ENCODE data around the gene RAPGEF5.

Gene RAPGEF5

DNA sequence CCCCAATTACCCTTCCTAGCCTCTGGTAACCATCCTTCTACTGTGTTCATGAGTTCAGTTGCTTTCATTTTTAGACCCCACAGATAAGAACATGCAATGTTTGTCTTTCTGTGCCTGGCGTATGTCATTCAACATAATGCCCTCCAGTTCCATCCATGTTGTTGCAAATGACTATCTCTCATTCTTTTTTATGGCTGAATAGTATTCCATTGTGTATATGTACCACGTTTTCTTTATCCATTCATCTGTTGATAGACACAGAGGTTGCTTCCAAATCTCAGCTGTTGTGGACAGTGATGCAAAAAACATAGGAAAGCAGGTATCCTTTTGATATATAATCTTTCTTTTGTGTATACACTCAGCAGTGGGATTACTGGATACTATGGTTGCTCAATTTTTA lies 51.2 kb downstream of the RAPGEF5 start:
- no peak for DNase-seq (ENCODE audit: low spot score)

DNA sequence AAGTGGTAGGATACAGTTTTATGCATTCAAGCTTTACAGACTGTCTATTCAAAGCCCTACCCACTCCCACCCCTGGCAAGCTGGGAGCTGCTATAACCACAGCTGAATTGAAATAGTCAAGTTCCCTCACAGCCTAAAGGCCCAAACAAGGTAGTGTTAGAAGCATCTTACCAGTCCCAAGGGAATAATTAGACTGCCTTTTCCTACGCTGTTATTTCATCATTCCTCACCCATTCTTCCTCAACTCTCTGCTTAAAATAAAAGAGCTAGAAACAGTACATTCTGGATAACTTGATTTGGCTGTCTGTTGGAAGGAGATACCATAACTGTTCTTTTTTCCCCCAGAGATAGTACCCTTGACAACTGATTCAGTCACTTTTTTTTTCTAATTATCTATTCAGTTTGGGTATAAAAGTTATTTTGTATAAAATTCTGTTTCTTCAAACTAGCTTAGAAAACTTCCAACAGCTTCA lies 54.0 kb downstream of the RAPGEF5 start:
- no peak for DNase-seq (ENCODE audit: low spot score)

DNA sequence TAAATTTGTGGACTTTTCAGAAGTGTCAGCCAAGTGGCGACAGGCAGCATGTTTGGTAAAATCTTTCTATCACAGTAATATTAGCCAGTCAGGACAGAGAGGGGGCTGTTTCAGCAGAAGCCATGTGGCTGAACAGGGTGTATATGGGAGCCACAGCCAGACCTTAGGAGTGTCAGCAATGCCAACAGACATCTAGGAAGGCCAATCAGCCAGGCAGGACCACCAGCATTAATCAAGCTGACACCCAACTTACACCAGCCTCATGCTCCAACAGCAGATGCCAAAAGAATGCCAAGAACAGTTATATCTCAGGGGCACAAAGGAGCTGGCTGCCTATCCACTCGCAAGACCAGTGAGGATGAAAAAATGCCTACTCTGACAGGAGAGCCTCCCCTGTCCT lies 54.8 kb downstream of the RAPGEF5 start:
- no peak for DNase-seq (ENCODE audit: low spot score)

DNA sequence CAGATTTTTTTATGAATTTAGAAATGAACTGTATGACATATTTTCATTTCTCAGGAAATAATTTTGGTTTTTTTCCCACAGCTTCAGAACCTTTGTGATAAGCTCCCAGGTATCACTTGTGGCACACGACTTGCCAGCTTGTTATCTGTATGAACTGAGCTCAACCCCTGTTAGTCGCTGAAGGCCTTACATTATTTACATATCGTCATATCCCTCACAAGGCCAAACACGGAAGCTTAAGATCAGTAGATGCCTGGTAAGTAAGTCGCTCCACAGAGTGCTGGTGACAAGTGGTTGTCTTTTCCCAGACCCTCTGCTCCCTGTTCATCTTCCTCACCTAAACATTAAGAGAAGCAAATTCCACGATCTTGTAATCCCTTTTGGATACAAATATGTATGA lies 55.2 kb downstream of the RAPGEF5 start:
- no peak for DNase-seq (ENCODE audit: low spot score)

DNA sequence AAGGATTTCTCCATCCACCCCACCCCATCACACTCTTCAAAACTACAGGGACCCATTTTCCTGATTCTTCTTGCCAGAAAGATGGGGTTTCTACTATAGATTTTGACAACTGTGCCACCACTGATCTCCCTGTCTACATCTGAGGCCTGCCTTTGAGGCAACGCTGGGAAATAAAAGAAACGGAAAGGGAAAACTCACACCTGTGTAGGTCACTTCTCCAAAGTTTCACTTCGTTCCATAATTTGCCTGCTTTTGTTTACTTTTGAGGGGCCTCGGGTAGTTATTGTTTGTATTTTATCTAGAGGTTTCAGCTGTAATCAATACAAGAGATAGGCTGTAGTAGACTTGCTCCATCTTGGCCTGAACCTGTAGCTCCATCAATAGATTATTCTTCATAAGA lies 56.1 kb downstream of the RAPGEF5 start:
- no peak for DNase-seq (ENCODE audit: low spot score)

DNA sequence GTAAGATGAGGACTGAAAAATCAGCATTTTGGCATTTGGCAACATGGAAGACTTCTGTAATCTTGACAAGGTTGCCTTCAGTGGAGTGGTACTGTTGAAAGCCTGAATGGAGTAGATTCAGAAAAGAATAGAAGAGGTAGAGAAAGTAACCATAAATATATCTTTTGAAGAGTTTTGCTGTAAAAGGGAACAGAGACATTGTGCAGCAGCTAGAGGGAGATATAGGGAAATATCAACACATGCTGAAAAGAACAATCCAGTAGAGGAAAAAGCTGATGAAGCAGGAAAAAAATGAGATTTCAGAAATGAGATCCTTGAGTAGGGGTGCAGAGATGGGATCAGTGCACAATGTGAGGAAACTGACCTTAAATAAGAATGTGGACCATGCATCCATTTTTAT lies 60.0 kb downstream of the RAPGEF5 start:
- no peak for DNase-seq (ENCODE audit: low spot score)

DNA sequence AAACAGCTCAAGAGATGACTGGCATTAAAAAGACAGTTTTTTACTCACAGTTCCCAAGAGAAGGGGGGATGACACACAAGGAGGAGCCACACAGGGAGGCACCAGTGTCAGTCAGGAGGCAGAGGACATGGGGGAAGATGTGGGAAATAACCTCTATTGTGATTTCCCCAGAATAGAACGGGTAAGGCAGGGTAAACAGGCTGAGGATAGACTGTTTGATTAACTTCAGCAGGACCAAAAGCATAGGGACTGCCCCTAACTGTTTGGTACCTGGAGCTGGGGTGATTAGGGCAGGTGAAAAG lies 60.7 kb downstream of the RAPGEF5 start:
- DNase-seq (ENCODE audit: low spot score), result no peak

DNA sequence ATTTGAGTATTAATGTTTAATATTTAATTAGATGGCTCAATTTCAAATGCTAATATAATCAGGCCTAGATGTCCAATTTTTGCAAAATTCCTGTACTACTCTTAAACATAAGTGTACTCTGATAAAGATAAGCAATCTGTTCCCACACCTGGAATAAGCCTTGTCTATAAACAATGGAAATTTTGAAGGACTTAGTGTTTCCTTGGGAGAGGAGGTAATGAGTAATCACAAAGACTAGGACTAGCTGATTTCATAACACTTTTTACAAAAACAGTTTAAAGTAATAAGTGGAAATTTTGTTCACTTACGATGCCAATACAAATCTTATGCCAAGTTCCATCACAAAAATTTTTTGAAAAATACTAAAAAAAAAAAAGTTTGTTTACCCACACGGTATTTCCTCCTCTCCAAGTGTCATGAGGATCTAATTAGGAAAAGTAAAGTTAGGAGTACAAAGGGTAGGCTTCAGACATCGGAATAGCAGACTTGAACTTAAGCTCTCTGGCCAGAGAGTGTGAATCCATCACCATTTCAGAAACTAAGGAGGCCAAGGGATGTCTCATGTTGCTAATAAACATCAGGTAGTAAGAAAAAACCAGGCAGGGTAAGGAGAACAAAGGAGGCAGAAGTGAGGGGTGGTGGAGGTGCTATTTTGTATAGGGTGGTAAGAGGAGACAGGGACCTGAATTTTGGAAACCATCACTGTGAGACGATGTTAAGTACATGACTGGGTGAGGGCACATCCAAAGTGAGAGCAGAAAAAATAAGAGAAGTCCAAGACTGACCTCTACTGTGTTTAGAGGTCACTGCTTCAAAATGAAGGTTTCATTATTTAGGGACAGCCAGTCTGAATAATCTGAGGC lies 61.3 kb downstream of the RAPGEF5 start:
- no peak for DNase-seq (ENCODE audit: low spot score)

DNA sequence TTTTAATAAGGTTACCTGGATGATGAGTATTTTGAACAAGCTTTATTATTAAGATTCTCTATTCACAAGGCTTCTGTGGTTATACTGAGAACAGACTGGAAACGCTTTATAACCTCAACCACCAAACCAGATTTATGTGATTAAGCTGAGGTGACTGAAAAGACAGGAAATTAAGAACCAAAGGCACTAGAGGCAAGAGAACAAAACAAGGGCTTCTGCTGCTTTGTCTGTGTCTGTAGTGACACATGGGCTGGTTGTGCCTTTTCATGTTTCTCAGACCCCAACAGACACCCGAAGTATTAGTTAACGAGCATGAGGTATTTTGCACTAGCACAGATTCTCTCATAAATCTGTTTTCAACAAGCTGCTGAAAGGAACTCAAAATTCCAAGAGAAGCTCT lies 64.4 kb downstream of the RAPGEF5 start:
- DNase-seq (ENCODE audit: low spot score), result no peak

DNA sequence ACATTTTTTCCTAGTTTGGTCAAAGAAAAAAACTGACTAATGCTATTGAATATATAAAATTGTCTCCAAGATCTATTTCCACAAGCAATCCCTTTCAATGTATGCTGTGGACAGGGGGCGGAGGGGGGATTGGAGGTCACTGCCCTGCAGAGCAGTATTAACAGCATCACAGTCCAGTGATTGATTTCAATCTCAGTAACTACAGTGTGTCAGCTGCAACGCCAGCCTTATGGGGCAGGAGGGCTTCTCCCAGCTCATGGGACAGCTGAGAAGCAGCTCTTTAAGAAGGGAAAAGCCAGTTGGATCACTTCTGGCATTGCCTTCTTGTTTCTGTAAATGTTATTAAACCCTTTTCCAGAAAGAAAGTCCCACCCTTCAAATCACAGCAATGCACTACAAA lies 65.0 kb downstream of the RAPGEF5 start:
- DNase-seq (ENCODE audit: low spot score), result no peak

DNA sequence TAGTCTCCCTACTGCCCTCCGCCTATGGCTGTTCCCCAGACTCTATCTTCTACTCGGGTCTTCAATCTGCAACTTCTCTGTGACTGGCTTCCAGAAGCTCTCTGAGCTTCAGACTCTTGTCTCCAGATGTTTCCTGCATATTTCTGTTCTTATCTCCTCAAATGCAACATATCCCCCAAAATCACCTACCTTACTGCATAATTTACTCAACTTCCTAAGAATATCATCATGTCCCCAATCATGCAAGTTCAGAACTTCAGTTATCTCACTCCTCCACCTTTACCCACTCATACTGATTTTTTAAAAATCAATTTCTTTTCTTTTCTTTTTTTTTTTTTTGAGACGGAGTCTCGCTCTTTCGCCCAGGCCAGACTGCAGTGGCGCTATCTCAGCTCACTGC lies 68.8 kb downstream of the RAPGEF5 start:
- no peak for DNase-seq (ENCODE audit: low spot score)

DNA sequence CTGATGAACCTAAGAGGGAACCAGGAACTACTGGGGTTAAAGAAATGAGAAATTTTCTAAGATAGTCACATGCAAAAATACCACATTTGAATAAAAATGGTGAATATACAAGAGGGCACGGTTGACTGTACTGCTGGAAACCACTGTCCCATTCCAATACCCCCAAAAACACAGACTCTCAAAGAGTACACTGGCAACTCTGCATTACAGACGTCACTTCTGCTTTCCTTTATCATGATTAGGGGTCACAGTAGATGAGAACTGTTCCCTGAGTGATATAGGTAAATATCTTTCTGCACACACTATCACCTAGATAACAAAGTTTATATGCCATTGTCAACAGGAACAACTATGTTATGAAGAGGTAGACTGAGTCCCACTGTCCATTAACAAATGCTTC lies 69.5 kb downstream of the RAPGEF5 start:
- DNase-seq (ENCODE audit: low spot score), result no peak

DNA sequence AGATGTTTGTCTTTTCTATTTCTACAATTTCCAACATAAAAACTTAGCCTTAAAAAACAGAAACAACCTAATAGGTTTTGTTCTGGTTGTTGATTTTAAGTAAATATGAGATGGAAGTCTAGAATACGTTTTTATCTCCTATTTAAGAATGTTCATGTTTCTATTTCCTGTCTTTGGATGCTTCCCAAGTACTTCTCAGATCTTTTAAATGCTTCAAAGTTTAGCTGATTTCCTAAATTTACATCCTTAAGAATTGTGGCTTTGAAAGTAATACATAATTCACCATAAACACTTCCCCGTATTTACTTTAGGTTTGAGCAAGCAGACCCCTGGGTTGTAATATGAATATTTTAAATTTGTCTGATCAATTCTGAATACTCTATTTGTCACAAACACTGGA lies 70.5 kb downstream of the RAPGEF5 start:
- no peak for DNase-seq (ENCODE audit: low spot score)

DNA sequence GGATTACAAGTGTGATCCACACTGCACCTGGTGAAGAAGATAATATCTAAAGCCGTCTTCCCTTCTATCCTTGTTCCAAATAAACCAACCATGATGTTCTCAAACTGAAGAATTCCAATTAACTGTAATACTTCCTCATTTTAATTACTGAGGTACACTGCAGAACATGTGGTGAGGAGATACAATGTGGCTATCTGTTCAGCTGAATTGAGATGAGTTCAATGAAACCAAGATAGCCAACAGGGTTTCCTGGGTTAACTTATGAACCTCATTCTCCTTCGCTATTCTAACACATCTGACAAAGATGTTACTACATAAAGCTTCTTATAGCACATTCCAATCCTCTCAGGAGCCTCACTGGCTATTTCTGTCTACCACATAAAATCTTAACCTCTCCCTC lies 75.5 kb downstream of the RAPGEF5 start:
- DNase-seq (ENCODE audit: low spot score), result no peak

DNA sequence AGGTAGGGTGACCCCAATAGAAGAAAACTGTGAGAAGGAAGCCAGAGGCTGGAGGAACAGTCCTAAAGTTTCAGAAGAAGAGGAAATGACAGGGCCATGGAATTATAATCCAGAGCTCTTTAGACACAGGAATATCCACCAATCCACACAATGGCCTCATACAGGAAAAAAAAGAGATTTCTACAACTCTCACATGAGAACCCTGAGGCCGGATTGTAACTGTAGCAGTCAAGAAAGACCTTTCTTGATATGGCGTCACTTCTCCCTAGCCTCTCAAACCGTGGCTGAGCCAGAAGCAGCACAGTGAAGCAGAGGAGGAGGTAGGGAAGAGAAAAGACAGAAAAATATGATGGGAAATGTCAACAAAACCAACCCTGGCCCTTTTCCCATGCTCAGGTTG lies 76.9 kb downstream of the RAPGEF5 start:
- DNase-seq (ENCODE audit: low spot score), result no peak

DNA sequence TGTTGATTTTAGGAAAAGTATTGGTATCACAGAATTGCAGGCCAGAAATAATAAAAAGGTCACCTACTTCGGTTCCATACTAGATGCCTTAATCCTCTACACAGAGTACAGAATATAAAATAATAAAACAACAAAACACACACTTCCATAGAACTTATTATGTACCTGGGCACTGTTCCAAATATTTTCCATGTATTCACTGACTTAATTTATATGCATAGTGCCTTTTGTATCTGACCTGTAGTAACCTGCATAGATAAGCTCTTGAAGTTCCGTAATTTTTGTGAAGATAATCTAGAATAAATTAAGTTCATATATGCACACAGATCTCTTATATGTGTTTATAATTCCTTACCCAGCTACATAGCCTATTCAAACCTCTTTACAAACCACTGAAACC lies 78.3 kb downstream of the RAPGEF5 start:
- no peak for DNase-seq (ENCODE audit: low spot score)

DNA sequence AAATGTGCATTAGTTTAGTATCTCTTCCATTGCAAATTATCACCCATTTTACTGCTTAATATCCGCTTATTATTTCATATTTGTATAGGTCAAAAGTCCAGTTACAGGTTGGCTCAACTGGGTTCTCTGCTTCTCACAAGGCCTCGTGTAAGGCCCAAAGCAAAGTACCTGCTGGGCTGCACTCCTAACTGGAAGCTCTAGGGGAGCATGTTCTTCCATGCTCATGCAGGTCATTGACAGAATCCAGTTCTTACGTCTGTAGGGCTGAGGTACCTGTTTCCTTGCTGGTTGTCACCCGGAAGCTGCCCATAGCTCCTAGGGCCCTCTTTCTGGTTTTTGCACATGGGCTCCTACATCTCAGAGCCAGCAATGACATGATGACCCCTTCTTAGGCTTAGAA lies 79.6 kb downstream of the RAPGEF5 start:
- no peak for DNase-seq (ENCODE audit: low spot score)

DNA sequence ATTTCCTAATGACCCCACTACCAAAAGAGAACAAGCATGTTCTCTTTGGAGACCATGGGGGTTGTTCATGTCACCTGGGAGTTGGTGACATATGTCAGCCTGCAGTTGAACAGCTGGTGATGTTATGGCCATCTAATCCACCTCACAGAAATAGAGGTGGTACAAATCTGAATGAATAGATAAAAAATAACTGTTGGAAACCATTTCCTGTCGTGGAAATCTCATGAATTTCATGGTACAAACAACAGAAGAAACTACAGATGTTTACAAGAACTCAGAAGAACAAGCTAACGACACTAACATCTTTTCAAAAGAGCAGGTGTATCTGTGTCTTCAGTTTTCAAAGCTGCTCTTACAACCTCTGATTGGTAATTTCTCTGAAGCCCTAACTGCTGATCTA lies 81.3 kb downstream of the RAPGEF5 start:
- no peak for DNase-seq (ENCODE audit: low spot score)

DNA sequence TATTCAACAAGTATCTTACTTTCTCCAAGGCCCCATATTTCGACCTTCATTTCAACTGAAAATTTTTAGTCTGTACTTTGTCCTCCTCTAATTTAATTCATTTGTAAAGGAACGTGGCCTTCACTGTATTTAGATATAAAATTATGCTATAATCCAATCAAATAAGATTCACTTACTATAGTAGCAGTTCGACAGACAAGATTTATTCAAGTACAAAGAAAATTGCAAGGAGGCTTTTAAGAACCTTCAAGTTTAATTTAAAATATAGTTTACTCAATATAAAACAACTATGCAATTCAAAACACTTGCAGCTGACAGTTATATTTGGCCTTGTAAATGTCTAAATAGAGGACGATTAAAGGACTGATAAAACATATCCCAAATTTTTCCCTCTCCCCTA lies 85.6 kb downstream of the RAPGEF5 start:
- DNase-seq (ENCODE audit: low spot score), result no peak

DNA sequence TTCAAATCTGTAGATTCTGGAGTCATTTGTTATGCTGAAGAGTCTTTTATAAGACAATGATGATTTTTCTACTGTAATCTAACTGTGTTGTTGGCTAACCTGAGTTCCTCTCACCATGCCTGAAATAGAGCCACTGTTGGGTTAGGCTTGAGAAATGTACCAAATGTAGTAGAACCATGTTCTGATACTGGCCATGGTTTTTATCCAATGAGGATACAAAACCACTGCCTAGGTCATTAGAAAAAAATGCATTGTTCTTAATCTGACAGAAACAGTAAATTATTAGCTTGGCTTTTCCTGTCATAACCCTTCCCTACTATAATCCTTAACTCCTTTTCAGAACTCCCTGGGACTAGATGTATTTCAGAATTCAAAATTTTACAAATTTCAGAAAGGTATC lies 86.6 kb downstream of the RAPGEF5 start:
- peak; percentile 50 for DNase-seq (ENCODE audit: low spot score)

DNA sequence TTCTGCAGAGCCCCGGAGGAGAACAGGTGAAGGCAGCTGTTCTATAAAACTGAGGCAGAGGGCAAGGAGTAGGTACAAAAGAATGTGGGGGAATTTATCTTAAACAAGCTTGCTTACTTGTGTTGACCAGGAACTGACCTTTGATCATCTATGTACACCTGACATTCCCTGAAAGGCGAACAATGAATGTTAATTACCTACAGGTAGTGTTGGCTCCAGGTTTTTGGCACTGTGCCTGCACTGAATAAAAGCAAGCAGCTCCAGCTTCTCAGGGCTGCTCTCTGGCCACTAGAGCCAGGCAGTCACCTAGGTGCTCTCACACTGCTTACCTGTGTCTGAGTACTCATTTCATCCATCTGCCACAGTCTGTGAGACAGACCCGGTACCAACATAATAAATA lies 87.0 kb downstream of the RAPGEF5 start:
- peak; percentile 57 for DNase-seq (ENCODE audit: low spot score)

DNA sequence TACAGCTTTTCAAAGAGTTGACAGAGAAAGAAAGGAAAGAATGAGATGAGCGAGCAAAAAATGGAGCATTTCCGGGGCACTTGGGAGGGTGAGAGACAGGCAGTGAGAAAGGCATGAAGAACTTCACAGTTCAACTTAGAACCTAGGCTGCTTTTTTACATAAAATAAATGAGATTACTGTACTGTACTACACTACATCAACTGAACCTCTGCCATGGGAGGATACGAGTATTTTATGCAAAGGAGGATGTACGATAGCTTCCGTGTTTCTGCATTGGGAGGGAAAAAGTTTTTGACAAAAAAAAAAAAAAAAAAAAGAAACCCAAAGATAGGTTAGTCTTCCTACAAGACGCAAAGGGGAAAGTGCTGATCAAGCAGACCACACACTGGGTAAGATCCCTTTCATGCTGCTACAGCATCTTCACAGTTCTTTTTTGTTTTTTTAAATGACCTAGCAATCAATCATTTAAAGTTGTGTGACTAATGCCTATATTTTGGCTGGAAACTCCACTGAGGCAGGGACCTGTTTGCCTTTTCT lies 88.0 kb downstream of the RAPGEF5 start:
- DNase-seq (ENCODE audit: low spot score), result no peak

DNA sequence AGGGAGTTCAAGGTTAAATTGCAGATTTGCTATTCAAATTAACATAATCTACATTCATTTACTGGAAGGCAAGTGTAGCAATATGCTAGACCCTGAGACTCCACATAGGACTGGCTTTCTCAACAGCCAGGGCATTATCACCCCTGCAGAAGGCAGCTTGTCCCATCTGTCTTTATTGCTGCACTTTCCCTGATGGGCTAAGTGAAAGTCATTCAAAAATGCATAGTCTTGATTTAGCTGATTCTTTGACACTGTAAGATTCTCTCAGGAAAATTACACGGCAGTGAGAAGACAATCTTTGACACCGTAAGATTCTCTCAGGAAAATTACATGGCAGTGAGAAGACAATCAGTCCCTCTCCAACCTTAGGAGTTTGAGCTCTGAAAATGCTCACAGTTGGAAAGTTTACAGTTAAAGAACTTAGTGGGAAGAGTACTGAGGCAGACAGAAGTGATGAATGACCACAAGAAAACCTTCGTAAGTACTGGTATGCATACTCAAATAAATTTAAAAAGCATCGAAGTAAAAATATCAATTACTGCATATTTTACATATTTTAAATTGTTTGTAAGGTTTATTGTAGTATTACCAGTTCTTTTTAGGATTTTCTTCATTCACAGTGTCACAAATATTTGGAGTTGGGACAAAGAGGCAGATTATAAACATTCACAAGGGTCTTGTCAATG lies 88.9 kb downstream of the RAPGEF5 start:
- no peak for DNase-seq (ENCODE audit: low spot score)

DNA sequence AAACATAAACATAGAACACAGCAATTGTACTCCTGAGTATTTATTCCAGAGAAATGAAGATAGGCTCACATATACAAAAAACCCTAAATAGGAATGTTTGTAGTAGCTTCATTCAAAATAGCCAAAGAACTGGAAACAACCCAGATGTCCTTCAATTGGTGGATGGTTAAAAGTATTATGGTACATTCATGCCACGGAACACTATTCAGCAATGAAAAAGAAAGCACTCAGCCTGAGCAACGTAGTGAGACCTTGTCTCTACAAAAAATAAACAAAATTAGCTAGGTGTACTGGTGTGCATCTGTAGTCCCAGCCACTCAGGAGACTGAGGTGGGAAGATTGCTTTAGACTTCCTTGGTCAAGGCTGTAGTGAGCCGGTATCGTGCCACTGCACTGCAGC lies 94.4 kb downstream of the RAPGEF5 start:
- no peak for DNase-seq (ENCODE audit: low spot score)

All from kidney tubule cell (primary cell).